Esophagus mucosa (tissue), 1 donor: Measurements from ENCODE around the gene NEK6. TPM values are rescaled to one million over a fixed set of nuclear protein-coding genes. Genes with fewer than 3 reads are reported as not detected.

Source experiments
- ATAC-seq: fragments of 200-7000 bp; cut with Tn5 transposase; one replicate; pipeline ENCODE4 v1.9.1; 2020
- total RNA-seq: library from RNA; stranded (reverse); gene quantifications from one replicate; pipeline ENCODE4 v1.2.4, GENCODE V29; 2023
- donor health status: DM: yes; HTN: yes; CAD: no.

Gene NEK6
- total RNA-seq, 1 donor from 2014 or later = 11.0 TPM

- no peak for ATAC-seq
Measured at GRCh38 chr9:124345751-124346281, 88.1 kb downstream of the NEK6 start.

DNA sequence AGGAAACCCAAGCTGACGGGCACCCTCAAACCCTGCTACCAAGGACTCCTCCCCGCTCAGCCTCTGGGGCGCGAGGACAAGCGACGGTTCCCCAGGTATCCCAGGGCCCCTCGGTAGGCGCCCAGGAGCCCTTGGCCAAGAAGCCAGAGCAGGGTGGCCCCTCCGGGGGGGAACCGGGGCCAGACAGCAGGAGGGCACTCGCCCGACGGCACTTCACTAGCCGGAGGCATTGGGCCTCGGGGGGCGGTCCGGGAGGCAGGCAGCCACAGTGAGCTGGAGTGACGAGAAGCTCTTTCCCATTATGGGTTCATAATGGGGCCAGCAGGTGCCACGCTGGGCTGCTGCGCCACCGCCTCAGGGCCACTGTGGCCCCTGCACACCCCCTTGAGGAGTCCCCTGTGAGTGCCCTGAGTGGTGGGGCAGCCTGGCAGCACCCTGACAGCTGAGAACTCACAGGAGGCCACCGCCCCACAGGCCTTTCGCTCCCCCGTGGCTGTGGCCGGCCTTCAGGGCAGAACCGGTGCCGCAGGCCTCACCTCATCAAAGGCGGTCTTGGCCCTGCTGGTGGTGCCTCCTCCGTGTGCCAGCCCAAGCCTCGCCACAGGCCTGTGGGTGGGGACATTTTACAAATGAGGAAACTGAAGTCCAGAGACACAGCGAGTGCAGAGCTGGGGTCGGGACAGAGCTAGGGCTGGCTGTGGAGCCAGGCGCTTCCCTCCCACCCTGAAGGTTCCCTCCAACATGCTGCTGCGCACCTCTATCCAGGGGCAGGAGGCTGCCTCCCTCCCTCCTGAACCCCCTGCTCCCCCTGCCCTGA lies 88.8 kb downstream of the NEK6 start:
- no peak for ATAC-seq

GRCh38 chr9:124347206-124347967 lies 89.6 kb downstream of the NEK6 start:
- ATAC-seq = no peak

DNA sequence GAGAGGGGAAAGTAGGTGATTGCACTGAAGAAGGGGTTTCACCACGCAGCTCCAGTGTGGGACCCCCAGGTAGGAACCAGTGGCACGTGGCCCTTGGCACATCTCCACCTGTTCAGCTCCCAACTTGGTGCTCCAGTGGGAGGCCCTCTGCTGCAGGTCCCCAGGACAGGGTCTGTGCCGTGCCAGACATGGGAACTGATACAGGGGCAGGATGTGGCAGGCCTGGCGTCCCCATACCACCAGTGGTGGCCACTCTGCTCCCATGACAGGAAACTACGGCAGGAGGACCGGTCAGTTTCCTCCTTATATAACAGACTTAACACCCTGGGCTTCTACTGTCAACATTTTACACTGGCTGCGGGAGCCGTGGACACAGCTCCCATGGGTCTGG lies 90.2 kb downstream of the NEK6 start:
- ATAC-seq = no peak

DNA sequence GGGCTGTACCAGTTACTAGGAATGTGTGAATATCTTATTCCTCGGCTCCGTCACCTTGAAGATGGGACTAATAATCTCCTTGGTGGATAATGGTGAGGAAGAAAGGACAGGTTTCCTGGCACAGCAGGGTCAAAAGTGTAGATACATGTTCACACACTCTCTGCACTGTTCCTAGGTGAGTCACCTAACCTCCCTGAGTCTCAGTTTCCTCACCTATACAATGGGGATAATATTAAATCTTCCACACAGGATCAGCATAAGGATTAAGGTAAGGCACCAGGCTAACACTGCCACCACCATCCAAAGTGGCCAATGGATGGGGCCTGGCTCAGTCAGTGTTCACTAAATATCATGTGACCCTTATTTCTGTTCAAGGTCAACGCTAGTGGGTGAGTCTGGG lies 90.6 kb downstream of the NEK6 start:
- ATAC-seq = peak; percentile 33

- ATAC-seq = no peak
Measured at GRCh38 chr9:124348831-124349230, 91.1 kb downstream of the NEK6 start.

DNA sequence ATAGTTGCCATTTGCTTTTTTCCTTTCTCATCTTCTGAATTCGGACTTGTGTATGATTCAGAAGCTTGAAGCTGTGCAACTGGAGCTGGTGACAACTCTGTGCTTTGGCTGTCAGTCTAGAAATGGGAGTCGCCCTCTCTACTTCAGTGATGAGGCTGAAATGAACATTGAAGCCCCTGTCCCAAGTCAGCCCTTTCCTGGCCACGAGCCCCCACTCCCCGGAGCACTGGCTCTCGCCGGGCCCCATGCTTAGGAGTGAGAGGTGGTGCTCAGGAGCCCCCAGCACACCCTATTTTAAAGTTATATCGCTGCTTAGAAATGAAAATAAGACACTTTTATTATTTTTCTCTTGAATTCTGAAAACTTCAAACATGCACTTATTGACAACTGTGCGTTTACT lies 91.5 kb downstream of the NEK6 start:
- ATAC-seq = no peak

- ATAC-seq = no peak
Measured at GRCh38 chr9:124349675-124350493, 92.1 kb downstream of the NEK6 start.

GRCh38 chr9:124350494-124351263 lies 92.9 kb downstream of the NEK6 start:
- no peak for ATAC-seq

- ATAC-seq = no peak
Measured at GRCh38 chr9:124351672-124352468, 94.1 kb downstream of the NEK6 start.

DNA sequence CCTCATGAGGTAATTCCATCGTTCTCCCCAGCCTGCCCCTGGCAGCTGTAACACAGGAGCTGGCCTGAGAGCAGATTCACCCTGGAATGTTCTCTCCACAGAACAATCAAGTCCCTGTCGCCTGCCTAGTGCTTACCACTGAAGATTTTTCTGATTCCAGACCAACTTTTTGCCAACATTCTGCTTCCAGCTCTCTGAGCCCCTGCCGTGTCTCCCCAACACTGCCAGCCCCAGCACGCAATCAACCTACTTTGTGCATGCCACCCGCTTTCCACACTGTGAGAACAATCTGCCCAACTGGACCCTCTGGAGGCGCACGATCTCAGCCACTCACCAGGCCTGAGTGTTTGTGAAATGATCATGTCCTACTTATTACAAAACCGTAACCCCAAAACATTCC lies 94.9 kb downstream of the NEK6 start:
- no peak for ATAC-seq

- no peak for ATAC-seq
Measured at GRCh38 chr9:124353166-124353768, 95.5 kb downstream of the NEK6 start.

DNA sequence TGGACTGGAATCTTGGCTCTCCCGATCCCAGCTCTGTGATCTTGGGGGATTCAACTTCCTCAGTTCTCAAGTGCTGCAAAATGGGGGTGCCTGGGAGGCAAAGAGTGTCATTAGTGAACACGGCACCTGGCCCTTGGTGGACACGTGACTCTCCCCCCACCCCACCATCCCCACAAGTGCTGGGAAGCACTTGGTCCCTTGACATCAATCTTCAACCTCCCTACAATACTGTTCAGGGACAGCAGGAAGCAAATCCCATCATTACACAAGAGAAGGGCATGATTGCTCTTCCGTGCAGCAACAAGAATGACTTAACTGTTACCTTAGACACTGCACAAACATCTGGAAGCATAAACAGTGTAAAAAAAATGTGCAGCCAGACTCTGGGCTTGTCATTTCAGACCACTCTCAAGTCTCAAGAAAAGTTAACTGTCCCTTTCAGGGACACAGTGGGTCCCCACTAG lies 96.1 kb downstream of the NEK6 start:
- ATAC-seq = no peak

- ATAC-seq = no peak
Measured at GRCh38 chr9:124354346-124355038, 96.7 kb downstream of the NEK6 start.

GRCh38 chr9:124355039-124355940 lies 97.5 kb downstream of the NEK6 start:
- ATAC-seq = no peak

GRCh38 chr9:124355941-124356744 lies 98.4 kb downstream of the NEK6 start:
- ATAC-seq = no peak

GRCh38 chr9:124356745-124357390 lies 99.1 kb downstream of the NEK6 start:
- no peak for ATAC-seq
